Parathyroid adenoma (tissue), 2 donors: Measurements from ENCODE around the gene SYT9.

Experiments
- H2AFZ ChIP-seq: fragments of 300-600 bp; sonication (generic); one replicate; pipeline ENCODE4 v1.7.0; 2017; ENCODE audit warnings: antibody characterized with exemption, mild to moderate bottlenecking
- H3K27ac ChIP-seq: fragments of 300-600 bp; sonication (generic); one replicate; pipeline ENCODE4 v1.7.0; 2017
- H3K27me3 ChIP-seq: fragments of 300-600 bp; sonication (generic); one replicate; pipeline ENCODE4 v1.7.0; 2017; ENCODE audit warnings: low read length; ENCODE audit not compliant: control insufficient read depth, insufficient read depth
- H3K36me3 ChIP-seq: fragments of 300-600 bp; sonication (generic); one replicate; pipeline ENCODE4 v1.7.0; 2017; ENCODE audit warnings: low read length; ENCODE audit not compliant: control insufficient read depth, insufficient read depth
- H3K4me1 ChIP-seq: fragments of 300-600 bp; sonication (generic); one replicate; pipeline ENCODE4 v1.7.0; 2017; ENCODE audit warnings: control low read depth
- H3K4me2 ChIP-seq: fragments of 300-600 bp; sonication (generic); one replicate; pipeline ENCODE4 v1.7.0; 2017; ENCODE audit warnings: low read length
- H3K4me3 ChIP-seq: fragments of 300-600 bp; sonication (generic); one replicate; pipeline ENCODE4 v1.7.0; 2017; ENCODE audit warnings: low read depth, low read length
- H3K79me2 ChIP-seq: fragments of 300-600 bp; sonication (generic); one replicate; pipeline ENCODE4 v1.7.0; 2017; ENCODE audit warnings: control low read depth
- H3K9ac ChIP-seq: fragments of 300-600 bp; sonication (generic); one replicate; pipeline ENCODE4 v1.7.0; 2017; ENCODE audit warnings: mild to moderate bottlenecking
- H3K9me3 ChIP-seq: fragments of 300-600 bp; sonication (generic); one replicate; pipeline ENCODE4 v1.7.0; 2017; ENCODE audit warnings: low read length; ENCODE audit not compliant: control insufficient read depth
- CTCF ChIP-seq: fragments of 300-600 bp; sonication (generic); IDR thresholded peaks from one replicate; pipeline ENCODE4 v1.7.0; 2017; ENCODE audit warnings: antibody characterized with exemption, mild to moderate bottlenecking
- donor health status: primary hyperparathyroidism.

SYT9 gene

DNA sequence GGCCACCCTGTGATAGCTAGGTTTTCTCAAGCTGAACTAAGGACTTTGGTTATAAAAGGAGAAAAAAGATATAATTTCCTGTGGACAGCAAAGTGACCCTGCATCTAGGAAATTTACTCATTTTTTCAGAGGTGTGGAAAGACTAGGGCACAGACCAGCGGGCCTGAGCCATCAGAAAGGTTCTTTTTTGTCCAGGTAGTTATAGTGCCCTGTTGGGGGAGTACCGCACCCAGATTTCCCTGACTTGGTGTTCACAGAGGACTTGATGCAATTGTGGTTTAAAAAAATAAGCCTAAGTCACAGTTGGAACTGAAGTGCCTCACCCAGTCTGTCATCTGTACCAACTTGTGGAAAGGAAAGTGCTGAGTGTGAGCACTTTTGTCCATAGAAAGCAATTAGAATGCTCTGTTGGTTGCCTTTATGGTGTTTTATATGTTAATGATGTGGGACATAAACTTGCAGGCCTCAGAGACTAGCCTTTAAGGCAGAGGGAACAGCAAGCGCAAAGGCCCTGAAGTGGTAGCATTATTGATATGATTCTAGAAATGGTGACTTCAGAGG, 3.1 kb downstream of the SYT9 start:
- Histone ChIP-seq H3K27me3 (no peaks in the 10 kb centered on the region), H3K79me2 (no peaks in the 10 kb centered on the region), H3K4me1 (no peaks in the 10 kb centered on the region), H3K27ac (no peak overlapping the region), H3K9ac (no peak overlapping the region), H3K36me3 (no peaks in the 10 kb centered on the region), H3K4me2 (no peak overlapping the region), H3K9me3 (no peaks in the 10 kb centered on the region), H3K4me3 (no peak overlapping the region), H2AFZ (no peak overlapping the region)
- TF ChIP-seq CTCF, result no peak

GRCh38 chr11:7256943-7257342, 5.2 kb downstream of the SYT9 start:
- Histone ChIP-seq H3K36me3 (no peaks in the 10 kb centered on the region), H3K9me3 (no peaks in the 10 kb centered on the region), H3K79me2 (no peaks in the 10 kb centered on the region), H3K4me3 (no peak overlapping the region), H2AFZ (no peak overlapping the region), H3K27me3 (no peaks in the 10 kb centered on the region), H3K9ac (no peak overlapping the region), H3K27ac (no peak overlapping the region), H3K4me1 (no peaks in the 10 kb centered on the region), H3K4me2 (no peak overlapping the region)
- no peak for TF ChIP-seq CTCF

DNA sequence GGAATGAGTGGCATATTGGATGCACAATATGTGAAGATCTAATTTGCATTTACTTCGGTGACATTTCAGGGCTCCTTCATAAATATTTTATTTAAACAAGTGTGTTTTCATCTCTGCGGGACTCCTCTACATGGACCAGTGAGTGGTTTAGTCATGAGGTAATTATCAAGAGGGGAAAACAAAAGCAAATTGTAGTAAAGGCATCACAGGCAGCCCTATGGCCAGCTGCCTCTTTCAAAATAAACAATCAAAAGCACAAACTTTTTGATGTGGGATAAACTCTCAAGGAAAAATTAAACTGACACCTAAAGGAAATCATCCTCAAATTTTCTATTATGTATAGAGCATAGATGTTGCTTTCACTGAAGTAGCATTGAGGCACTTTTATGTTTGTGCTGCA, 6.0 kb downstream of the SYT9 start:
- Histone ChIP-seq H3K27ac (no peak overlapping the region), H3K4me3 (no peak overlapping the region)
- TF ChIP-seq CTCF, result no peak

GRCh38 chr11:7261578-7261977, 9.9 kb downstream of the SYT9 start:
- H3K4me2 ChIP-seq, result no peak overlapping the region
- H2AFZ ChIP-seq, result no peak overlapping the region

More for the DNA sequence above, 6.0 kb downstream of the SYT9 start:
- H3K27me3 ChIP-seq, result no peaks in the 10 kb centered on the region
- H3K4me1 ChIP-seq, result no peaks in the 10 kb centered on the region
- H3K9me3 ChIP-seq, result no peaks in the 10 kb centered on the region
- no peaks in the 10 kb centered on the region for H3K36me3 ChIP-seq
- no peak overlapping the region for H3K4me2 ChIP-seq
- no peak overlapping the region for H2AFZ ChIP-seq
- no peak overlapping the region for H3K9ac ChIP-seq
- H3K79me2 ChIP-seq, result no peaks in the 10 kb centered on the region

More at GRCh38 chr11:7261578-7261977, 9.9 kb downstream of the SYT9 start:
- no peak for TF ChIP-seq CTCF
- Histone ChIP-seq H3K79me2 (no peaks in the 10 kb centered on the region), H3K9ac (no peak overlapping the region), H3K4me1 (no peaks in the 10 kb centered on the region), H3K27ac (no peak overlapping the region), H3K27me3 (no peaks in the 10 kb centered on the region), H3K36me3 (no peaks in the 10 kb centered on the region), H3K4me3 (no peak overlapping the region), H3K9me3 (no peaks in the 10 kb centered on the region)
